Natural killer cell (primary cell): ENCODE measurements around the gene RBP4. TPM values are rescaled to one million over a fixed set of nuclear protein-coding genes. Genes with fewer than 3 reads are reported as not detected.
"Not testable (repeated sequence)": the region's sequence is repeated elsewhere in the genome, so short reads cannot be mapped to it uniquely, and the experiment has no call there.

Experiments
- ATAC-seq, 3 donors: fragments of 150-1000 bp in 2 of 3; fragments of 200-7000 bp in 1 of 3; cut with Tn5 transposase; 1 replicate in 1 of 3; 2 replicates in 2 of 3; pipeline ENCODE4 v1.10.0; 2021; ENCODE audit warnings: mild to moderate bottlenecking in 2 of 3, moderate library complexity in 2 of 3
- DNase-seq, 2 donors: peaks; one replicate each; pipeline versions ENCODE4 v3.0.0 to v3.0.0-alpha.2; 2013 to 2021; ENCODE audit warnings: mixed read lengths in 1 of 2
- H3K27ac ChIP-seq: one replicate; pipeline ENCODE4 v1.5.1; 2013; ENCODE audit warnings: mild to moderate bottlenecking, low read length
- H3K27me3 ChIP-seq: one replicate; pipeline ENCODE4 v1.6.1; 2013; ENCODE audit warnings: low read length; ENCODE audit not compliant: control insufficient read depth, insufficient read depth
- H3K36me3 ChIP-seq: one replicate; pipeline ENCODE4 v1.6.1; 2013; ENCODE audit warnings: low read length; ENCODE audit not compliant: control insufficient read depth, insufficient read depth
- H3K4me1 ChIP-seq: one replicate; pipeline ENCODE4 v1.6.1; 2013; ENCODE audit warnings: low read length; ENCODE audit not compliant: control insufficient read depth, insufficient read depth
- H3K4me3 ChIP-seq: one replicate; pipeline ENCODE4 v1.5.1; 2013; ENCODE audit warnings: low read length
- H3K9me3 ChIP-seq: one replicate; pipeline ENCODE4 v1.6.1; 2013; ENCODE audit warnings: low read length; ENCODE audit not compliant: control insufficient read depth, insufficient read depth
- H3K27ac Mint-ChIP-seq, 2 donors: one replicate each; pipeline ENCODE4 v1.8.0; 2022; ENCODE audit warnings: mild to moderate bottlenecking in 2 of 2, mixed read lengths in 2 of 2, moderate library complexity in 1 of 2
- H3K27me3 Mint-ChIP-seq, 2 donors: one replicate each; pipeline ENCODE4 v1.8.0; 2022; ENCODE audit warnings: low read depth in 2 of 2, mixed read lengths in 2 of 2
- H3K36me3 Mint-ChIP-seq: one replicate; pipeline ENCODE4 v1.8.0; 2022; ENCODE audit warnings: mixed read lengths
- H3K4me1 Mint-ChIP-seq, 2 donors: one replicate each; pipeline ENCODE4 v1.8.0; 2022; ENCODE audit warnings: mixed read lengths in 2 of 2
- H3K4me3 Mint-ChIP-seq: one replicate; pipeline ENCODE4 v1.8.0; 2022; ENCODE audit warnings: mild to moderate bottlenecking, moderate library complexity, mixed read lengths
- H3K9me3 Mint-ChIP-seq, 2 donors: one replicate each; pipeline ENCODE4 v1.8.0; 2022; ENCODE audit warnings: mixed read lengths in 2 of 2
- WGBS: methylation state at CpG from one replicate; pipeline ENCODE4 v1.1.7; 2013; ENCODE audit warnings: missing lambda C conversion rate; ENCODE audit not compliant: insufficient coverage; 5-methylcytosine and 5-hydroxymethylcytosine counted together
- intact Hi-C: fragments of 100-400 bp; cut with micrococcal nuclease; formaldehyde crosslinking; loops from one replicate; pipeline ENCODE4 v1.14.2; 2022
- total RNA-seq, 4 donors: library from RNA; stranded (reverse); fragments of 120-200 nt in 1 of 4; gene quantifications; one replicate each; pipeline versions ENCODE4 v1.2.3 to v1.2.4, GENCODE V29; 2013 to 2022
- TF ChIP-seq, protein P1 (sequence below): fragments of 200-600 bp; IDR thresholded peaks from one replicate; pipeline ENCODE4 v1.8.0; 2022; ENCODE audit warnings: antibody characterized with exemption

Gene RBP4
- total RNA-seq, 3 donors from 2014 or later (not counting 1 experiment from before 2014, with no cell fraction given) = not detected

DNA sequence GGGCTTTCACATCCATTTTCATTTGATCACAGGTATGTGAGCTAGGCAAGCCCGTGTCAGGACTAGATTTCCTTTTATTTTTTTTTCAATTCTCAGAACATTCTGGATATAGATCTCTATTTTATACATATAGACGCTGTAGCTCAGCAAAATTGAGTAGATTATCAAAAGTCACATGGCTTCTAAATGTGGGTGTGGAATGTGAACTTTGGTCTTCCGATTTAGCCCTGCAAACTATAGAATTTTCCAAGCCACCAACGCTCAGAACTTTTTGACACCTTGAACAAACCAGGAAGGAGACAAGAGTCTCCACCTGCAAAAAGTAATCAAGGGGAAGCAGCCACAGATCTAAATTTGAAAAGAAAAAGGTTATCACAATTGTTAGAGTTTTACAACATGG lies 50.4 kb downstream of the RBP4 start:
- Mint-ChIP-seq H3K4me3 (no peak overlapping the region), H3K36me3 (no peaks in the 10 kb centered on the region), H3K4me1 (no peaks in the 10 kb centered on the region), H3K9me3 (no peaks in the 10 kb centered on the region), H3K27ac (no peak overlapping the region), H3K27me3 (peaks cover 0 to 5% of the 10 kb centered on the region in 2 donors)
- ATAC-seq = no peak
- DNase-seq = no peak
- Histone ChIP-seq H3K4me3 (no peak overlapping the region), H3K4me1 (no peaks in the 10 kb centered on the region), H3K36me3 (no peaks in the 10 kb centered on the region), H3K27ac (no peak overlapping the region), H3K9me3 (no peaks in the 10 kb centered on the region), H3K27me3 (no peaks in the 10 kb centered on the region)
- WGBS = 94% methylated on average over 2 of the region's 4 CpGs
- intact Hi-C loops = no loop called here
- TF ChIP-seq, protein P1, sequence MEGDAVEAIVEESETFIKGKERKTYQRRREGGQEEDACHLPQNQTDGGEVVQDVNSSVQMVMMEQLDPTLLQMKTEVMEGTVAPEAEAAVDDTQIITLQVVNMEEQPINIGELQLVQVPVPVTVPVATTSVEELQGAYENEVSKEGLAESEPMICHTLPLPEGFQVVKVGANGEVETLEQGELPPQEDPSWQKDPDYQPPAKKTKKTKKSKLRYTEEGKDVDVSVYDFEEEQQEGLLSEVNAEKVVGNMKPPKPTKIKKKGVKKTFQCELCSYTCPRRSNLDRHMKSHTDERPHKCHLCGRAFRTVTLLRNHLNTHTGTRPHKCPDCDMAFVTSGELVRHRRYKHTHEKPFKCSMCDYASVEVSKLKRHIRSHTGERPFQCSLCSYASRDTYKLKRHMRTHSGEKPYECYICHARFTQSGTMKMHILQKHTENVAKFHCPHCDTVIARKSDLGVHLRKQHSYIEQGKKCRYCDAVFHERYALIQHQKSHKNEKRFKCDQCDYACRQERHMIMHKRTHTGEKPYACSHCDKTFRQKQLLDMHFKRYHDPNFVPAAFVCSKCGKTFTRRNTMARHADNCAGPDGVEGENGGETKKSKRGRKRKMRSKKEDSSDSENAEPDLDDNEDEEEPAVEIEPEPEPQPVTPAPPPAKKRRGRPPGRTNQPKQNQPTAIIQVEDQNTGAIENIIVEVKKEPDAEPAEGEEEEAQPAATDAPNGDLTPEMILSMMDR = no peak

DNA sequence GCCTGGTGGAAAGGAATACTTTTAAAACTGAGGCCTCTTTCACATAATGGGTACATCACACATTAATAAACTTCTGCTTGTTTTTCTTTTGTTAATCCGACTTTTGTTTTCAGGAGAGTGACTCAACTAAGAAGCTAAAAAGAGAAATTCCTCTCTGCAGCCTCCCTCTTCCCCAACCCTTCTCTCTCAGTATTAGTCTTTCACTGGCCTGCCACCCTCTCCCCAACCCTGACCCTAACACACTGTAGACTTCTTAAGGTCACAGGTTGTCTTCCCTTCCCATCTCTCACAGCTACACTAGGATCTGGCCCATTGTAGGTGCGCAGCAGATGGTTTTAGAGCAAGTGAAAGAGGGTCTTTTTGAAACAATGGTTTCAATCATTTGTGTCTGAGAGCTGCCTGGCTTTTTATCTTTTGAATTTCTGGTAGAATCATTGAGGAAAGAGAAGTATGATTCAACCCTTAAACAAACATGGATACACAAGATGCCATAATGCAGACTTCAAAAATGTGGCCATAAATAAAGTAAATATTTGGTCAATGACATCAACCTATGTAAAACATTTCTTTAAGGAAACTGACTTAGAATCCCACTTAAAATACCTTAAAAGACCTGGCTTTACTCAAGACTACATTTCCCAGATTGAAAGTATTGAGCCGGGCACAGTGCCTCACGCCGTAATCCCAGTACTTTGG lies 52.5 kb downstream of the RBP4 start:
- WGBS = 89% methylated on average over 5 of the region's 5 CpGs
- TF ChIP-seq, protein P1 = no peak
- Histone ChIP-seq H3K4me3 (no peak overlapping the region), H3K36me3 (no peaks in the 10 kb centered on the region), H3K27me3 (no peaks in the 10 kb centered on the region), H3K9me3 (no peaks in the 10 kb centered on the region), H3K27ac (no peak overlapping the region), H3K4me1 (no peaks in the 10 kb centered on the region)
- H3K27ac Mint-ChIP-seq = no peak overlapping the region
- no peaks in the 10 kb centered on the region for H3K36me3 Mint-ChIP-seq
- intact Hi-C loops = no loop called here
- no peaks in the 10 kb centered on the region for H3K9me3 Mint-ChIP-seq
- no peaks in the 10 kb centered on the region for H3K4me1 Mint-ChIP-seq
- H3K27me3 Mint-ChIP-seq = peaks cover 1 to 9% of the 10 kb centered on the region in 2 donors
- DNase-seq = no peak
- no peak for ATAC-seq
- no peak overlapping the region for H3K4me3 Mint-ChIP-seq

DNA sequence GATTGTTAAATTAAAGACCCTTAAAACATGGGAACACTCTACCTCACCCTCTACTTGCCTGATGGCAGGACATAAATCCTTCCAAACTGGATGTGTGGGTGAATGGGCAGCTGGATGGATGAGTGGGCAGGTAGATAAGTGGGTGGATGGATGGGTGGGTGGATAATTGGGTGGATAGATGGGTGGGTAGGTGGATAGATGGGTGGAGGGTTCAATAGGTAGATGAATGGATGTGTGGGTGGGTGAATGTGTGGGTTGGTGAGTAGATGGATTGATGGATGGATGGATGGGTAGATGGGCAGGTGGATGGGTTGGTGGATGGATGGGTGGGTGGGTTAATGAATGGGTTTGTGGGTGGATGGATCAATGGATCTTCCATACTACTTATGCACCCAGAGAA lies 53.5 kb downstream of the RBP4 start:
- H3K27me3 Mint-ChIP-seq = peaks cover 5 to 9% of the 10 kb centered on the region in 2 donors
- H3K4me1 Mint-ChIP-seq = no peaks in the 10 kb centered on the region
- H3K36me3 Mint-ChIP-seq = no peaks in the 10 kb centered on the region
- no peak overlapping the region for H3K27ac Mint-ChIP-seq
- TF ChIP-seq, protein P1 = no peak
- no peaks in the 10 kb centered on the region for H3K9me3 Mint-ChIP-seq
- intact Hi-C loops = no loop called here
- Histone ChIP-seq H3K36me3 (no peaks in the 10 kb centered on the region), H3K27ac (no peak overlapping the region), H3K4me1 (no peaks in the 10 kb centered on the region), H3K4me3 (no peak overlapping the region), H3K9me3 (no peaks in the 10 kb centered on the region), H3K27me3 (no peaks in the 10 kb centered on the region)
- H3K4me3 Mint-ChIP-seq = no peak overlapping the region
- ATAC-seq = no peak
- DNase-seq = no peak

DNA sequence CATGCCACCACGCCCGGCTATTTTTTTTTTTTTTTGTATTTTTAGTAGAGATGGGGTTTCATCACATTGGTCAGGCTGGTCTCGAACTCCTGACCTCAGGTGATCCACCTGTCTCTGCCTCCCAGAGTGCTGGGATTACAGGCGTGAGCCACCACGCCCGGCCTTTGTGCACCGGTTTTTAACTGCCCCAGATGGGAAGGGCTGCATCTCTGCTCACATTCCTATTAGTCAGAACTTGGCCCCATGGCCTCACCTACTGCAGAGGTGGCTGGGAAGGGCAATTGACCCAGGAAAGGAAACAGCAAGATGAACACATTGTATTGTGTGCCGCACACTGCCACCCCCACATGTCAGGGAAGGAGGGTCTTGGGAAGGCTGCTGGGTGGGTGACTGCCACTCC lies 54.0 kb downstream of the RBP4 start:
- intact Hi-C loops, DNase-seq, H3K4me3 ChIP-seq, H3K4me1 ChIP-seq, H3K27ac Mint-ChIP-seq, H3K27ac ChIP-seq, H3K9me3 ChIP-seq, H3K36me3 Mint-ChIP-seq, H3K9me3 Mint-ChIP-seq, H3K4me3 Mint-ChIP-seq, H3K27me3 ChIP-seq, H3K36me3 ChIP-seq, H3K27me3 Mint-ChIP-seq, H3K4me1 Mint-ChIP-seq, ATAC-seq: not testable (repeated sequence)
- WGBS = 93% methylated on average over 6 of the region's 8 CpGs
